DOHH2 (cell line): Measurements from ENCODE around the gene ZNF69.
"Not testable (repeated sequence)": the region's sequence is repeated elsewhere in the genome, so short reads cannot be mapped to it uniquely, and the experiment has no call there.

Source experiments
- H3F3A ChIP-seq: fragments of 200-600 bp; sonication (generic), shearing (Covaris generic); 2 replicates; pipeline ENCODE4 v1.6.0; 2016; ENCODE audit warnings: antibody characterized with exemption, mild to moderate bottlenecking; ENCODE audit not compliant: control insufficient read depth, insufficient read depth
- H3K27ac ChIP-seq: fragments of 200-600 bp; sonication (generic); 2 replicates; pipeline ENCODE4 v1.5.1; 2014; ENCODE audit warnings: low read depth, mild to moderate bottlenecking, low read length, moderate library complexity
- H3K27me3 ChIP-seq: fragments of 200-600 bp; sonication (generic); 2 replicates; pipeline ENCODE4 v1.6.1; 2014; ENCODE audit warnings: mild to moderate bottlenecking, low read length, mixed read lengths; ENCODE audit not compliant: control insufficient read depth
- H3K36me3 ChIP-seq: fragments of 200-600 bp; sonication (generic); 2 replicates; pipeline ENCODE4 v1.6.1; 2014; ENCODE audit warnings: mild to moderate bottlenecking, low read length, moderate library complexity, mixed read lengths; ENCODE audit not compliant: control insufficient read depth
- H3K4me1 ChIP-seq: fragments of 200-600 bp; sonication (generic); 2 replicates; pipeline ENCODE4 v1.6.1; 2014; ENCODE audit warnings: mild to moderate bottlenecking, low read length, mixed read lengths; ENCODE audit not compliant: control insufficient read depth
- H3K4me2 ChIP-seq: fragments of 200-600 bp; sonication (generic); 2 replicates; pipeline ENCODE4 v1.6.0; 2014; ENCODE audit warnings: mild to moderate bottlenecking, low read length, moderate library complexity
- H3K4me3 ChIP-seq: fragments of 200-600 bp; sonication (generic); 2 replicates; pipeline ENCODE4 v1.5.1; 2014; ENCODE audit warnings: mild to moderate bottlenecking, low read length, mixed read lengths
- H3K79me2 ChIP-seq: fragments of 200-600 bp; sonication (generic); 2 replicates; pipeline ENCODE4 v1.6.1; 2014; ENCODE audit warnings: mild to moderate bottlenecking, low read length, mixed read lengths; ENCODE audit not compliant: control insufficient read depth
- H3K9me2 ChIP-seq: fragments of 200-600 bp; sonication (generic); replicated peaks from 2 replicates; pipeline ENCODE4 v1.6.1; 2014; ENCODE audit warnings: mild to moderate bottlenecking, low read length, mixed read lengths; ENCODE audit not compliant: control insufficient read depth
- H3K9me3 ChIP-seq: fragments of 200-600 bp; sonication (generic); 2 replicates; pipeline ENCODE4 v1.6.1; 2014; ENCODE audit warnings: antibody characterized with exemption, low read length, mixed read lengths; ENCODE audit not compliant: control insufficient read depth, insufficient read depth
- H4K20me1 ChIP-seq: fragments of 200-600 bp; sonication (generic); 2 replicates; pipeline ENCODE4 v1.6.0; 2014; ENCODE audit warnings: low read depth, mild to moderate bottlenecking, antibody characterized with exemption, low read length, moderate library complexity; ENCODE audit not compliant: control insufficient read depth, insufficient read depth
- EZH2phosphoT487 ChIP-seq: fragments of 200-600 bp; sonication (generic); IDR thresholded peaks from 2 replicates; pipeline ENCODE4 v1.6.1; 2017; ENCODE audit warnings: borderline replicate concordance, mild to moderate bottlenecking, antibody characterized with exemption, low read length, moderate library complexity, mixed read lengths
- TF ChIP-seq, protein P1 (sequence below): fragments of 200-600 bp; sonication (generic); IDR thresholded peaks from one replicate; pipeline ENCODE4 v1.5.1; 2014; ENCODE audit warnings: antibody characterized with exemption, mild to moderate bottlenecking, low read depth, low read length; ENCODE audit not compliant: poor library complexity, severe bottlenecking

ZNF69 gene

DNA sequence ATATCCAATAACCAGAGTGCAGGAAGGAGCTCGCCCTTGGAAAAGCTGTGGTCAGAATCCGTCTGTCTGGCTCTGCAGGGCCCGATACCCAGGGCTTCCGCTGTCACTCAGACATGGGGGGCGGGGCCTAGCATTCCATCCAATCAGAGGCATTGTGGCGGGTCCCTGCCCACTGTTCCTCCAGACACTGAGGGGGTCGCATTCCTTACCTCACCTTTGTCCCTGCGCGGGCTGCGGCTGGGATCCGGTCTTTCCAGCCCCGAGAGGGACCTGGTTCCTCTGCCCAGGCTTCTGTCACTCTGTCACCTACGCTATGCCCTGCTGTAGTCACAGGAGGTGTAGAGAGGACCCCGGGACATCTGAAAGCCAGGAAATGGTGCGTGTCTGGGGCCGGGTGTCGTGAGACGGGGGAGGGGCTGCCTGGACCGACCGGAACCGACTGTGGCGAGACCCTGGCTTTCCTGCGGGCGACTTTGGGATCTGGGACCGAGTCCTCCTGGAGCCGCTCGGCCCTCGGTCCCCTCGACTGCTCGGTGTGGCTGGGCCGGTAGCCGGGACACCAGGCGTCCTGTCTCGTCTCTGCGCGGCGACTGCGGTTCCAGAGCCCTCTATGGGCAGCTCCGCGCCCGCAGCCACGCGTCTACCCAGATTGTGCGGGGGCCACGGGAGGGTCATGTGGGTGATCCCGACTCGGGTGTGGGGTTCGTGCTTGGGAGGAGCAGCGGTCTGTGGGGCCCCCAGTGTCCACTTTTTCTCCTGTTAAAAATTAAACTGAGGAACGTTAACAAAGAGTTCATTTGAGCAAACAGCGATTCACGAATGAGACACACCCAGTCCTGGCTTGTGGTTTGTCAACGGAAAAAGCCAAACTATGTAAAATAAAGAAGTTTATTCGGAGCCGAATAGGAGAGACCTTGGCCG is at the start of gene ZNF69:
TSS of gene ZNF69 (plus strand) at position 172 of the 921 bp plus-strand sequence. CDS start at position 314, 142 bp downstream.
- peaks cover 9% of the 10 kb centered on the region for H3K4me1 ChIP-seq
- H4K20me1 ChIP-seq: no peaks in the 10 kb centered on the region
- no peaks in the 10 kb centered on the region for H3F3A ChIP-seq
- H3K4me3 ChIP-seq: peak within 1 kb of the TSS; percentile 99
- no peaks in the 10 kb centered on the region for H3K9me2 ChIP-seq
- no peaks in the 10 kb centered on the region for H3K36me3 ChIP-seq
- H3K27ac ChIP-seq: no peak within 1 kb of the TSS
- no peaks in the 10 kb centered on the region for H3K27me3 ChIP-seq
- H3K4me2 ChIP-seq: peak within 1 kb of the TSS; percentile 96
- H3K79me2 ChIP-seq: no peaks in the 10 kb centered on the region
- TF ChIP-seq EZH2phosphoT487: no peak
- TF ChIP-seq, protein P1, sequence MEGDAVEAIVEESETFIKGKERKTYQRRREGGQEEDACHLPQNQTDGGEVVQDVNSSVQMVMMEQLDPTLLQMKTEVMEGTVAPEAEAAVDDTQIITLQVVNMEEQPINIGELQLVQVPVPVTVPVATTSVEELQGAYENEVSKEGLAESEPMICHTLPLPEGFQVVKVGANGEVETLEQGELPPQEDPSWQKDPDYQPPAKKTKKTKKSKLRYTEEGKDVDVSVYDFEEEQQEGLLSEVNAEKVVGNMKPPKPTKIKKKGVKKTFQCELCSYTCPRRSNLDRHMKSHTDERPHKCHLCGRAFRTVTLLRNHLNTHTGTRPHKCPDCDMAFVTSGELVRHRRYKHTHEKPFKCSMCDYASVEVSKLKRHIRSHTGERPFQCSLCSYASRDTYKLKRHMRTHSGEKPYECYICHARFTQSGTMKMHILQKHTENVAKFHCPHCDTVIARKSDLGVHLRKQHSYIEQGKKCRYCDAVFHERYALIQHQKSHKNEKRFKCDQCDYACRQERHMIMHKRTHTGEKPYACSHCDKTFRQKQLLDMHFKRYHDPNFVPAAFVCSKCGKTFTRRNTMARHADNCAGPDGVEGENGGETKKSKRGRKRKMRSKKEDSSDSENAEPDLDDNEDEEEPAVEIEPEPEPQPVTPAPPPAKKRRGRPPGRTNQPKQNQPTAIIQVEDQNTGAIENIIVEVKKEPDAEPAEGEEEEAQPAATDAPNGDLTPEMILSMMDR: peak; percentile 28
- no peaks in the 10 kb centered on the region for H3K9me3 ChIP-seq

DNA sequence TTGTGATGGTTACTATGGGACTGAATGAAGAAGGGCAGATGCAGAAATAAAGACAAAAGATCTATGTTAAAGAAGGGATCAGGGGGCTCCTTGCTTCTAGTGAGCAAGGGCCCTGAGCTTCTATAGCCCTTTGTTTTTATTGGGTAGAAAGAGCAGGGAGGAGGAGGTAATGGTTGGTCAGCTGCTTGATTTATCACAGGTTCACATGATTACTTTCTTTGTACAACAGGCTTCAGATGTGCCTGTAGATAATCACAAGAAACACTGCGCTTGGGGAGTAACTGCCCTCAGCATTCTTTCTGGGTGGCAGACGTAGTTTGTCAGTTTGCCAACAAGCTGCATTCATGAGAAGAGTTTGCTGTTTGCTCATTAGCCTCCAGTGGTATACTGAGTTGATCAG is 43.9 kb upstream of the ZNF69 start:
- no peak overlapping the region for H3K4me3 ChIP-seq
- no peaks in the 10 kb centered on the region for H3K9me2 ChIP-seq
- H3F3A ChIP-seq: no peaks in the 10 kb centered on the region
- H3K9me3 ChIP-seq: no peaks in the 10 kb centered on the region
- no peaks in the 10 kb centered on the region for H4K20me1 ChIP-seq
- no peaks in the 10 kb centered on the region; the same call in 1 of the 2 replicates for H3K36me3 ChIP-seq
- TF ChIP-seq EZH2phosphoT487: no peak
- TF ChIP-seq, protein P1: no peak
- no peak overlapping the region for H3K4me2 ChIP-seq
- peaks cover 6% of the 10 kb centered on the region for H3K4me1 ChIP-seq
- no peak overlapping the region for H3K27ac ChIP-seq
- peaks cover 2% of the 10 kb centered on the region for H3K79me2 ChIP-seq
- no peaks in the 10 kb centered on the region for H3K27me3 ChIP-seq

DNA sequence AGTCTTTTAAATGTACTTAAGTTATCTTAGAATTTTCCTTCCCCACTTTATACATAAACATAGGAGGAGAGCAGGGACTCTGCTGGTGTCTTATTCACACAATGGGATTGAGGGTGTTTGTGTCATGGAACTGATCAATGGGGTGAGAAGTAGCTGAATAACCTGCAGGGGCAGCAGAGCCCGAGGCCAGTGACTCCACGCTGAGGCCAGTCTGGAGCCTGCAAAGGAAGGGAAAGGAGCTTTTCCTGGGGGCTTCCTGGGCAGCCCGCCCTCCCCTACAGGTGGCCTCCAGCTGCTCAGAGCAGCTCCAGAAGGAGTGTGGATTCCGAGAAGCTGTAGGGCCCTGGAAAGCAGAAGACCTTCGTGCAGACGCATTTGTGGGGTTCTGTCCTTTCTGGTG is 40.0 kb upstream of the ZNF69 start:
- H3K4me3 ChIP-seq, H3K4me2 ChIP-seq, H3K27me3 ChIP-seq, H3K9me2 ChIP-seq, H4K20me1 ChIP-seq, H3K9me3 ChIP-seq, H3K27ac ChIP-seq, H3F3A ChIP-seq: not testable (repeated sequence)
- Histone ChIP-seq H3K79me2 (peaks cover 41% of the 10 kb centered on the region), H3K4me1 (peaks cover 22% of the 10 kb centered on the region), H3K36me3 (peaks cover 22% of the 10 kb centered on the region)

DNA sequence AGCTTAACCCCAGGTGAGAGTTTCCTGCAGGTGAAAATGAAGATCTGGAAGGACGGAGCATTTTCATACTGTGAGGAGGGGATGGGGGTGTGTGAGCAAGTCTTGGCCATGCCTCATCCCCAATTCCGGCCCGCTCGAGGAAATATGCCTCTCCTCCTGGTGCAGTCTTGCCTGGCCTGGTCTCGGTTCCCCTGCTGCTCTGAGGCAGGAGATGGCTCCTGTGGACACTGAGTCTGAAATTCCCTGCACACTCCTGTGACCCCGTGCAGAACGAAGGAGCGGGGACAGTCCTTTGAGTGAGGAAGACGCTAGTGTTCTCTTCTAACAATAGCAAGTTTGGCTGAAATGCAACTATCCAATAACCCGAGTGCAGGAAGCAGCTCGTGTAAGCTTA is 39.4 kb upstream of the ZNF69 start:
- Histone ChIP-seq H3K27me3 (no peaks in the 10 kb centered on the region), H3K4me2 (peak overlapping the region; percentile 87), H3K36me3 (peaks cover 25% of the 10 kb centered on the region), H4K20me1 (no peaks in the 10 kb centered on the region), H3F3A (no peaks in the 10 kb centered on the region), H3K27ac (peak overlapping the region; percentile 63; the same call in 1 of the 2 replicates), H3K9me3 (no peaks in the 10 kb centered on the region; the same call in 1 of the 2 replicates), H3K4me1 (peaks cover 22% of the 10 kb centered on the region), H3K4me3 (peak overlapping the region; percentile 99), H3K79me2 (peaks cover 44% of the 10 kb centered on the region), H3K9me2 (no peaks in the 10 kb centered on the region)
- TF ChIP-seq, protein P1: no peak
